H1 (cell line): Measurements from ENCODE around the gene KIZ. TPM values are rescaled to one million over a fixed set of nuclear protein-coding genes. Genes with fewer than 3 reads are reported as not detected.

Experiments
- CTCF ChIA-PET: fragments of 300-600 bp; sonication (Branson Sonifier 250); formaldehyde crosslinking; loops from one replicate; lab custom pipeline; 2021; ENCODE audit not compliant: partially characterized antibody; lab: Charles Lee
- POLR2A ChIA-PET: fragments of 300-600 bp; sonication (Branson Sonifier 250); formaldehyde crosslinking; loops from one replicate; lab custom pipeline; 2021; ENCODE audit warnings: inconsistent platforms; ENCODE audit not compliant: partially characterized antibody; lab: Charles Lee
- DNase-seq, 2 experiments: peaks; one replicate each; pipeline versions ENCODE4 v3.0.0 to v3.0.0-alpha.2; 2010 to 2022; ENCODE audit warnings: low spot score in 2 of 2, low read depth in 1 of 2, mixed read lengths in 1 of 2
- FAIRE-seq: peaks from 2 replicates; lab custom pipeline; 2011; peaks lifted over from hg19 to GRCh38; lab: Jason Lieb, UNC
- H2AFZ ChIP-seq: 2 replicates; pipeline ENCODE4 v1.8.1; 2012; ENCODE audit warnings: low read length, inconsistent platforms
- H2AK5ac ChIP-seq: 2 replicates; pipeline ENCODE4 v1.6.1; 2013; ENCODE audit warnings: low read depth, low read length
- H2BK120ac ChIP-seq: replicated peaks from 2 replicates; pipeline ENCODE3; 2013; ENCODE audit warnings: low read depth, low read length, inconsistent platforms
- H2BK12ac ChIP-seq: 2 replicates; pipeline ENCODE4 v1.6.1; 2013; ENCODE audit warnings: low read depth, low read length
- H2BK15ac ChIP-seq: 2 replicates; pipeline ENCODE4 v1.6.1; 2013; ENCODE audit warnings: low read length
- H2BK20ac ChIP-seq: 2 replicates; pipeline ENCODE4 v1.6.1; 2013; ENCODE audit warnings: low read length
- H2BK5ac ChIP-seq: 2 replicates; pipeline ENCODE4 v1.6.1; 2013; ENCODE audit warnings: low read depth, low read length
- H3K14ac ChIP-seq: 2 replicates; pipeline ENCODE4 v1.6.1; 2013; ENCODE audit warnings: inconsistent platforms; ENCODE audit not compliant: insufficient read length
- H3K18ac ChIP-seq: 2 replicates; pipeline ENCODE4 v1.6.1; 2013; ENCODE audit warnings: low read length; ENCODE audit errors: extremely low read depth
- H3K23ac ChIP-seq: 2 replicates; pipeline ENCODE4 v1.6.1; 2013; ENCODE audit warnings: inconsistent platforms; ENCODE audit not compliant: insufficient read length
- H3K23me2 ChIP-seq: 2 replicates; pipeline ENCODE4 v1.6.1; 2013; ENCODE audit warnings: low read depth, low read length
- H3K27ac ChIP-seq: 2 replicates; pipeline ENCODE4 v1.6.1; 2011; ENCODE audit warnings: low read depth, low read length, inconsistent platforms
- H3K27me3 ChIP-seq, 4 experiments: replicated peaks in 1 of 4; 1 replicate in 1 of 4; 2 replicates in 3 of 4; pipeline versions ENCODE4 v1.6.1 to v1.8.1; 2011 to 2013; ENCODE audit warnings: low read length in 3 of 4, mild to moderate bottlenecking in 3 of 4, inconsistent platforms in 2 of 4, mixed read lengths in 2 of 4, moderate library complexity in 1 of 4; ENCODE audit not compliant: control insufficient read depth in 3 of 4, insufficient read depth in 3 of 4; ENCODE audit errors: extremely low read depth in 1 of 4
- H3K36me3 ChIP-seq, 4 experiments: 2 replicates each; pipeline versions ENCODE4 v1.6.1 to v1.8.1; 2011 to 2013; ENCODE audit warnings: mild to moderate bottlenecking in 4 of 4, low read length in 3 of 4, moderate library complexity in 2 of 4, control low read depth in 1 of 4, inconsistent platforms in 1 of 4; ENCODE audit not compliant: insufficient read depth in 4 of 4, control insufficient read depth in 2 of 4
- H3K4ac ChIP-seq: replicated peaks from 2 replicates; pipeline ENCODE3; 2013; ENCODE audit warnings: low read length, low read depth, mixed read lengths, inconsistent platforms; ENCODE audit not compliant: insufficient read length
- H3K4me1 ChIP-seq, 4 experiments: replicated peaks in 1 of 4; 1 replicate in 1 of 4; 2 replicates in 3 of 4; pipeline versions ENCODE4 v1.6.1 to v1.8.1; 2011 to 2013; ENCODE audit warnings: low read length in 3 of 4, inconsistent platforms in 2 of 4, mixed read lengths in 1 of 4; ENCODE audit not compliant: insufficient read depth in 4 of 4, control insufficient read depth in 3 of 4
- H3K4me2 ChIP-seq, 2 experiments: 2 replicates each; pipeline versions ENCODE4 v1.6.1 to v1.8.1; 2011 to 2013; ENCODE audit warnings: low read depth in 2 of 2, low read length in 2 of 2, control low read depth in 1 of 2, inconsistent platforms in 1 of 2, mild to moderate bottlenecking in 1 of 2; ENCODE audit not compliant: insufficient read depth in 1 of 2
- H3K4me3 ChIP-seq, 4 experiments: fragments of 200-600, 300-600 bp in 1 of 4; sonication (generic), shearing (Covaris generic), sonication (Bioruptor Twin) in 1 of 4; 2 replicates each; pipeline versions ENCODE4 v1.5.1 to v1.8.1; 2011 to 2016; ENCODE audit warnings: low read length in 4 of 4, low read depth in 3 of 4, control low read depth in 2 of 4, inconsistent platforms in 2 of 4, mild to moderate bottlenecking in 2 of 4, mixed read lengths in 1 of 4, moderate library complexity in 1 of 4; ENCODE audit not compliant: insufficient read depth in 2 of 4; ENCODE audit errors: extremely low read depth in 1 of 4
- H3K56ac ChIP-seq: replicated peaks from 2 replicates; pipeline ENCODE3; 2013; ENCODE audit warnings: low read depth, mild to moderate bottlenecking, mixed read lengths, low read length, inconsistent platforms; ENCODE audit not compliant: insufficient read length
- H3K79me1 ChIP-seq: 2 replicates; pipeline ENCODE4 v1.6.1; 2013; ENCODE audit warnings: low read depth, low read length, control low read depth
- H3K79me2 ChIP-seq, 2 experiments: 2 replicates each; pipeline versions ENCODE4 v1.6.1 to v1.8.1; 2012 to 2013; ENCODE audit warnings: low read length in 2 of 2, mild to moderate bottlenecking in 2 of 2, inconsistent platforms in 1 of 2; ENCODE audit not compliant: insufficient read depth in 2 of 2, control insufficient read depth in 1 of 2
- H3K9ac ChIP-seq, 4 experiments: replicated peaks in 1 of 4; 1 replicate in 1 of 4; 2 replicates in 3 of 4; pipeline versions ENCODE4 v1.6.1 to v1.8.1; 2011 to 2013; ENCODE audit warnings: low read depth in 3 of 4, low read length in 3 of 4, control low read depth in 2 of 4, mild to moderate bottlenecking in 2 of 4, moderate library complexity in 2 of 4, inconsistent platforms in 1 of 4; ENCODE audit errors: extremely low read depth in 1 of 4
- H3K9me3 ChIP-seq, 2 experiments: 2 replicates each; pipeline versions ENCODE4 v1.6.1 to v1.8.1; 2012 to 2013; ENCODE audit warnings: mild to moderate bottlenecking in 2 of 2, moderate library complexity in 2 of 2, control low read depth in 1 of 2, inconsistent platforms in 1 of 2, low read depth in 1 of 2, low read length in 1 of 2, mixed read lengths in 1 of 2; ENCODE audit not compliant: insufficient read depth in 2 of 2
- H4K20me1 ChIP-seq, 2 experiments: replicated peaks in 1 of 2; 2 replicates each; pipeline versions ENCODE3 to v1.8.1; 2011 to 2013; ENCODE audit warnings: inconsistent platforms in 2 of 2, low read length in 2 of 2, mild to moderate bottlenecking in 1 of 2; ENCODE audit not compliant: insufficient read depth in 2 of 2, control insufficient read depth in 1 of 2
- H4K5ac ChIP-seq: 2 replicates; pipeline ENCODE4 v1.6.1; 2013; ENCODE audit warnings: low read length, low read depth, mixed read lengths, inconsistent platforms; ENCODE audit not compliant: insufficient read length
- H4K8ac ChIP-seq: 2 replicates; pipeline ENCODE4 v1.8.0; 2013; ENCODE audit warnings: mild to moderate bottlenecking, moderate library complexity, low read length, inconsistent platforms; ENCODE audit not compliant: insufficient read depth; ENCODE audit errors: extremely low read depth
- H4K91ac ChIP-seq: replicated peaks from 2 replicates; pipeline ENCODE3; 2013; ENCODE audit warnings: low read length, mixed read lengths, inconsistent platforms; ENCODE audit not compliant: insufficient read length
- WGBS, 2 experiments: shearing (Covaris generic) in 1 of 2; methylation state at CpG; one replicate each; pipeline versions ENCODE4 v1.1.6 to v1.1.7; 2013 to 2015; ENCODE audit warnings: low lambda C conversion rate in 2 of 2, mixed read lengths in 2 of 2, inconsistent platforms in 1 of 2, low coverage in 1 of 2, missing lambda C conversion rate in 1 of 2; ENCODE audit not compliant: insufficient replicate concordance in 2 of 2, insufficient coverage in 1 of 2, insufficient read length in 1 of 2; ENCODE audit errors: extremely low coverage in 1 of 2, missing lambda C conversion rate in 1 of 2; 5-methylcytosine and 5-hydroxymethylcytosine counted together
- polyA plus RNA-seq, 7 experiments: library from polyadenylated mRNA; depleted of rRNA in 3 of 7; stranded (reverse) in 5 of 7; unstranded in 2 of 7; fragments of >200 nt in 5 of 7; fragments of 200-250 nt in 2 of 7; gene quantifications; 1 replicate in 5 of 7; 2 replicates in 1 of 7; 4 replicates in 1 of 7; pipeline versions ENCODE4 v1.2.1 to v1.2.3, GENCODE V29; 2011 to 2013; ENCODE audit warnings: missing spikeins in 2 of 7, mixed read lengths in 2 of 7
- total RNA-seq: library from RNA; stranded (reverse); fragmentation: NEBNext Ultra II Directional; extraction: Animal tissue kit (Norgen Biotek cat#: 25700); gene quantifications from 2 replicates; pipeline ENCODE4 v1.2.1, GENCODE V29; 2021

KIZ gene
- total and polyA plus RNA-seq, 2 of the 8 experiments (the other 6 are each of a cell fraction or from before 2014, with no cell fraction given): 13.0 to 51.7 TPM

- no peak overlapping the region for H3K56ac ChIP-seq
- no peak overlapping the region for H2BK15ac ChIP-seq
- no peak overlapping the region for H4K5ac ChIP-seq
- ChIA-PET POLR2A (no interaction called here), CTCF (interaction anchor here (1.2 kb wide), 2 partner anchors 13 to 385 kb away, joined by 3 read pairs; no protein-coding TSS in a partner anchor)
- no peaks in the 10 kb centered on the region for H3K23me2 ChIP-seq
- H3K23ac ChIP-seq: no peak overlapping the region
- no peaks in the 10 kb centered on the region for H3K27me3 ChIP-seq
- H3K79me2 ChIP-seq: no peaks in the 10 kb centered on the region
- FAIRE-seq: no peak
- no peak overlapping the region for H2BK5ac ChIP-seq
- no peaks in the 10 kb centered on the region for H3K9me3 ChIP-seq
- no peak overlapping the region for H2BK12ac ChIP-seq
- no peak overlapping the region for H2BK120ac ChIP-seq
- H3K9ac ChIP-seq: no peak overlapping the region
- no peak for DNase-seq
- no peak overlapping the region for H2BK20ac ChIP-seq
- no peaks in the 10 kb centered on the region for H4K20me1 ChIP-seq
- no peak overlapping the region for H3K4me2 ChIP-seq
- no peak overlapping the region for H2AFZ ChIP-seq
- H3K14ac ChIP-seq: no peak overlapping the region
- WGBS, 2 experiments: 96% methylated on average over 2 of the region's 2 CpGs; no CpG with 5 or more reads in 1 of the 2 experiments
- no peaks in the 10 kb centered on the region for H3K79me1 ChIP-seq
- no peak overlapping the region for H3K27ac ChIP-seq
- no peak overlapping the region for H3K4ac ChIP-seq
- no peak overlapping the region for H3K18ac ChIP-seq
- H4K91ac ChIP-seq: no peak overlapping the region
- no peak overlapping the region for H2AK5ac ChIP-seq
- H3K4me1 ChIP-seq: no peaks in the 10 kb centered on the region
- no peak overlapping the region for H3K4me3 ChIP-seq
- H3K36me3 ChIP-seq: no peaks in the 10 kb centered on the region
- H4K8ac ChIP-seq: no peak overlapping the region
Observed at GRCh38 chr20:21278829-21279228, 152.9 kb downstream of the KIZ start.
